DMS153 treated with DMSO at 0.1 percent for 48 hours (cell line): ENCODE measurements around the gene GRB10.
"Not testable (repeated sequence)": the region's sequence is repeated elsewhere in the genome, so short reads cannot be mapped to it uniquely, and the experiment has no call there.

Source experiments
- DNase-seq: peaks from one replicate; lab custom pipeline; 2025; ENCODE audit not compliant: unreplicated experiment; lab: John Stamatoyannopoulos, UW

GRB10 gene

GRCh38 chr7:50557099-50557498 lies 225.6 kb downstream of the GRB10 start:
- DNase-seq: no peak

DNA sequence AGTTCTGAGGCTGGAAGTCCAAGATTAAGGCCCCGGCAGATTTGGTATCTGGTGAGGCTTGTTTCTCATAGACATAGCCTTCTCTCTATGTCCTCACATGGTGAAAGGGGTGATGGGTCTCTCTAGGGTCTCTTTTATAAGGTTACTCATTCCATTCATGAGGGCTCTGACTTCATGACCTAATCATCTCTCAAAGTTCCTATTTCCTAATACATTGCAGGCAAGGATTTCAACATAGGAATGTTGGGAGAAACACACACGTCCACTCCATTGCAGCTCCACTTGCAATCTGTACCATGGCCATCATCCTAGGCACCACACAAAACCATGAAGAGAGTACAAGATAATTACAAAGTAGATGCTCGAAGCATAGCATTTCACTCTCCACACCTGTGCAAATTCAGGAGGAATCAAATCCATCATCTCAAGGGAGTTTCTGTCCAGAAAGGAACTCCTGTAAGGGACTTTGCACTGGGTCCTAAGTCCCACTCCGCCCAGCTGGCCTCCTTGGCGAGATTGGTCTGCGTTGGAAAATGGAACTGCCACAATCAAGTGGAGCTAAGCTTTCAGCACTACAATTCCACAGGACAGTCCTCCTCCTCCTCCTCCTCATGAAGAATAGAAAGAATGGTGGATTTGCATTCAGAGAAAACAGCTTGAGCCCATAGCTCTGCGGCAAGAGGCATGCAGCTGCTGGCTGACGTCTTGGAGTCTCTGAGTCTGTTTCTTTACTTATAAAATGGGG lies 226.3 kb downstream of the GRB10 start:
- DNase-seq: no peak

- DNase-seq: no peak
Measured at GRCh38 chr7:50555594-50556140, 227.0 kb downstream of the GRB10 start.

GRCh38 chr7:50554431-50555322 lies 228.0 kb downstream of the GRB10 start:
- no peak for DNase-seq

GRCh38 chr7:50553973-50554372 lies 228.7 kb downstream of the GRB10 start:
- DNase-seq: no peak

DNA sequence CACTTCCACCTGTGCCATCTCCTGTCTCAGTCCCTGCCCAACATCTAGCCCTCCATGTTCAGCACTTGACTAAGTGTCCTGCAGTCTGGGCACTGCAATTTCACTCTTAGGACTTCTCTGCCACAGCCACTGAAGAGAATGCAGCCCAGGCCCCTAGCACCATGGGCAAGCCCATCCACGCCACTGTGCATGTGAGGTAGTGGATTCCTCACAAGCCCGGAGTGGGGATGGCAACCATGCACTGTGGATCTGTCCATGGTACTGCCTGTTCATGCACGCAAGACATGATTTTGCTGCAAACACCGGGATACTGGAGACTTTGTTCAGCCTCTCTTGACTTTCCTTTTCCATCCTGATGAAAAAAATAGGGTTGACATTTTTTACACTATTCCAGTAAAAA lies 229.8 kb downstream of the GRB10 start:
- no peak for DNase-seq

DNA sequence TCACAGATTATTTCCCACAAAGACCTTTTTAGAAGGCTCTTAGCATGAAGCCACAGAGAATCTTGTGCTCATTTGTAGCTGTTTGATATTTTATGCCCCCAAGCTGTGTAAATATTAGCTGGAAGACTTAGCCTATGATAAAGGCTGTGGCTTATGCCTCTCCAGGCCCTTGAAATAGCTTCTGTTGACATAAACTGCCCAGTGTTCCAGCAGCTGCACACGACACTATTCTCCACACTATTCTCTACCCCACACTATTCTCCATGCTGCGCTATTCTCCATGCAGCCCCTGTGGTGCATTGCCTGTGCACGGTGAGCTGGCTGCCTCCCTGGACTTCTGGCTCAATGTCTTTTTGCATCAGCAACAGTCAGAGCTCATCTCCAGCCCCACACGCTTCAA lies 230.6 kb downstream of the GRB10 start:
- DNase-seq: peak; percentile 99

GRCh38 chr7:50545613-50546012 lies 237.1 kb downstream of the GRB10 start:
- DNase-seq: not testable (repeated sequence)

- peak; percentile 56 for DNase-seq
Measured at GRCh38 chr7:50544992-50545391, 237.7 kb downstream of the GRB10 start.

- no peak for DNase-seq
Measured at GRCh38 chr7:50543776-50544442, 238.8 kb downstream of the GRB10 start.

DNA sequence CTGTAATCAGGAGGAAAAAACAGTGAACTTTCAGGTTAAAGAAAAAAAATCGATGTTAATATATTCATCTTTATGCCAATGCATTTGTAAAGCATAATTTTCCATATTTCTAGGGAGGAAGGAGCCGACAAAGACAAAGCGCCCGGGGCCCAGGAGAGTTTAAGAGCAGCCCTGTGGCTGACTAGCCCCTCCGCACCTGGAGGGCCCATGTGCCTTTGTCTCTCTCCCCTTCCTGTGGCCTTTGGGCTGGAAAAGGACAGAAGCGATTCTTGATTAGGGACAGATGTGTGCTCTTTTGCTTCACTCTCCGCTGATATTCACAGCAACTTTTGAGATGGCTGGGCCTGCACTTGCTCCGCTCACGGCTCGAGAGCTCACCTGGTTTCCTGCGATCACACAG lies 240.6 kb downstream of the GRB10 start:
- DNase-seq: no peak

DNA sequence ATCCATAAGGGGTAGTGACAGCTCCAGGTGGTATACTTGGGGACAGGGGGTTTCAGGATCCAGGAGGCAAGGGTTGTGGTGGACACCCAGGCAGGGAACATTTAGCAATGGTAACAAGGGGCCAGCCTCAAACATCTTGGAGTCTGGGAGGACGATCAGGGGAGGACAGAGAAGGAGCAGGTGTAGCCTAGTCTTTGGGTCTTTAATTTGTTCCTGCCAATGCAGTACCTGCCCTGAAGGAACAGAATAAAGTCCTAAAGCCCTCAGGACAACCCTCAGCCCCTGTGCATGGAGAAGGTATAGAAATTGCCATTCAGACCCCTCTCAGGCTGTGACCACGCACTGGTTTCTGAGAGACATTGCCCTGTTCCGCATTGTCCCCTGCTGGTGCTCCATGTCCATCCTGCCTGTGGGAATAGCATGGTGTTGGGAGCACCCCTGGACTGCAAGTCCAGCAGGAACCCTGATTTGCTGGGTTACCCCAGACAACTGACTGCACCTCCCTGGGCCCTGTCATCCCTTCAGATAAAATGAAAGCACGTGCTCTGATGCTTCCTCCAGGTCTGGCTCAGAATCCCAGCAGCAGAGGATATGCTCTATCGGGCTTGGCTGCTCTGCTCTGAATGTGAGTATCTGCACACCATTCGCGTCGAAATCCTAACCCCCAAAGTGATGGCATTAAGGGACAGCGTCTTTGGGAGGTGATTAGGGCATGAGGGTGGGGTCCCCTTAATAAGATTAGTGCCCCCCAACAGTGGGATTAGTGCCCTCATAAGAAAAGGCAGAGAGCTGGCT lies 241.7 kb downstream of the GRB10 start:
- DNase-seq: no peak
